Activated CD4-positive, alpha-beta memory T cell treated with anti-CD3 and anti-CD28 coated beads, Interleukin-2, amount 10 ng/mL, durations not matched to agents 7 days and 5 days (primary cell): Measurements from ENCODE around the gene OR6B3. TPM values are rescaled to one million over a fixed set of nuclear protein-coding genes. Genes with fewer than 3 reads are reported as not detected.
A peak's percentile ranks its signal among the peaks of the same experiment; 100 is the strongest.
"Not testable (repeated sequence)": the region's sequence is repeated elsewhere in the genome, so short reads cannot be mapped to it uniquely, and the experiment has no call there.

Experiments used
- CTCF ChIA-PET: fragments of 350-600 bp; sonication (Branson Sonifier 250); formaldehyde crosslinking; loops from one replicate; lab custom pipeline; 2021; ENCODE audit warnings: antibody characterized with exemption, inconsistent platforms; lab: Charles Lee
- POLR2A ChIA-PET: fragments of 350-600 bp; sonication (Branson Sonifier 250); formaldehyde crosslinking; loops from one replicate; lab custom pipeline; 2021; ENCODE audit warnings: antibody characterized with exemption; lab: Charles Lee
- DNase-seq: peaks from one replicate; pipeline ENCODE4 v3.0.0-alpha.2; 2020
- H3K27ac Mint-ChIP-seq: one replicate; pipeline ENCODE4 v1.8.0; 2021; ENCODE audit warnings: mild to moderate bottlenecking, mixed read lengths
- H3K27me3 Mint-ChIP-seq: one replicate; pipeline ENCODE4 v1.8.0; 2021; ENCODE audit warnings: mixed read lengths
- H3K36me3 Mint-ChIP-seq: one replicate; pipeline ENCODE4 v1.8.0; 2021; ENCODE audit warnings: low read depth, mixed read lengths
- H3K4me1 Mint-ChIP-seq: one replicate; pipeline ENCODE4 v1.8.0; 2021; ENCODE audit warnings: mixed read lengths
- H3K4me3 Mint-ChIP-seq: one replicate; pipeline ENCODE4 v1.8.0; 2021; ENCODE audit warnings: mild to moderate bottlenecking, mixed read lengths
- H3K9me3 Mint-ChIP-seq: one replicate; pipeline ENCODE4 v1.8.0; 2021; ENCODE audit warnings: mixed read lengths
- total RNA-seq, 2 experiments: library from RNA; stranded (reverse); gene quantifications; one replicate each; pipeline ENCODE4 v1.2.3, GENCODE V29; 2021

The OR6B3 gene
- total RNA-seq, 2 experiments from 2014 or later: not detected

GRCh38 chr2:240060977-240061591 is 7.8 kb upstream of the OR6B3 start:
- H3K36me3 Mint-ChIP-seq: no peaks in the 10 kb centered on the region

GRCh38 chr2:240056678-240057077 is 3.4 kb upstream of the OR6B3 start:
- POLR2A ChIA-PET: no interaction called here
- DNase-seq: no peak
- no peaks in the 10 kb centered on the region for H3K4me1 Mint-ChIP-seq
- CTCF ChIA-PET: no interaction called here
- H3K27ac Mint-ChIP-seq: no peak overlapping the region
- H3K36me3 Mint-ChIP-seq: no peaks in the 10 kb centered on the region
- no peaks in the 10 kb centered on the region for H3K9me3 Mint-ChIP-seq
- peaks cover 20% of the 10 kb centered on the region for H3K27me3 Mint-ChIP-seq
- no peak overlapping the region for H3K4me3 Mint-ChIP-seq

More at GRCh38 chr2:240060977-240061591, 7.8 kb upstream of the OR6B3 start:
- Mint-ChIP-seq H3K27ac (no peak overlapping the region), H3K4me3 (no peak overlapping the region), H3K27me3 (peaks cover 24% of the 10 kb centered on the region), H3K4me1 (no peaks in the 10 kb centered on the region), H3K9me3 (no peaks in the 10 kb centered on the region)
- ChIA-PET POLR2A (interaction anchor here (0.7 kb wide), 1 partner anchor 59 kb away, joined by 3 read pairs; no protein-coding TSS in a partner anchor), CTCF (interaction anchor here (0.6 to 2.2 kb wide), 12 partner anchors 8 to 182 kb away, joined by 3 to 39 read pairs (median 4); no protein-coding TSS in a partner anchor)
- peak; percentile 43 for DNase-seq

- CTCF ChIA-PET: no interaction called here
- Mint-ChIP-seq H3K27ac (no peak overlapping the region), H3K4me1 (no peaks in the 10 kb centered on the region), H3K36me3 (no peaks in the 10 kb centered on the region), H3K4me3 (no peak overlapping the region), H3K27me3 (peaks cover 17% of the 10 kb centered on the region), H3K9me3 (no peaks in the 10 kb centered on the region)
- POLR2A ChIA-PET: no interaction called here
- no peak for DNase-seq
These were observed 2.0 kb upstream of the OR6B3 start for GRCh38 chr2:240055177-240055917.

GRCh38 chr2:240052524-240052923 is 797 bp downstream of the OR6B3 start:
- Mint-ChIP-seq H3K36me3 (no peaks in the 10 kb centered on the region), H3K27ac (no peak overlapping the region), H3K4me1 (no peaks in the 10 kb centered on the region), H3K4me3 (no peak overlapping the region), H3K27me3 (peaks cover 31% of the 10 kb centered on the region), H3K9me3 (no peaks in the 10 kb centered on the region)
- CTCF ChIA-PET: interaction anchor here (1.1 to 1.5 kb wide), 2 partner anchors 9 to 92 kb away, joined by 6 read pairs; no protein-coding TSS in a partner anchor
- POLR2A ChIA-PET: interaction anchor here (1.2 kb wide), 1 partner anchor 28 kb away, joined by 3 read pairs; the partner anchor contains the start of gene NDUFA10
- DNase-seq: no peak

GRCh38 chr2:240051697-240052096 is 1.6 kb downstream of the OR6B3 start:
- no peaks in the 10 kb centered on the region for H3K36me3 Mint-ChIP-seq

GRCh38 chr2:240050278-240050677 is 3.0 kb downstream of the OR6B3 start:
- CTCF ChIA-PET: no interaction called here
- Mint-ChIP-seq H3K36me3 (no peaks in the 10 kb centered on the region), H3K27ac (no peak overlapping the region), H3K27me3 (peaks cover 32% of the 10 kb centered on the region), H3K4me1 (no peaks in the 10 kb centered on the region), H3K9me3 (no peaks in the 10 kb centered on the region), H3K4me3 (no peak overlapping the region)
- no peak for DNase-seq
- POLR2A ChIA-PET: no interaction called here

More at GRCh38 chr2:240051697-240052096, 1.6 kb downstream of the OR6B3 start:
- POLR2A ChIA-PET: interaction anchor here (1.2 kb wide), 1 partner anchor 27 kb away, joined by 3 read pairs; the partner anchor contains the start of gene NDUFA10
- no peaks in the 10 kb centered on the region for H3K4me1 Mint-ChIP-seq
- no peaks in the 10 kb centered on the region for H3K9me3 Mint-ChIP-seq
- H3K27me3 Mint-ChIP-seq: peaks cover 31% of the 10 kb centered on the region
- H3K27ac Mint-ChIP-seq: no peak overlapping the region
- no peak for DNase-seq
- CTCF ChIA-PET: interaction anchor here (1.1 to 1.5 kb wide), 2 partner anchors 9 to 93 kb away, joined by 6 read pairs; no protein-coding TSS in a partner anchor
- H3K4me3 Mint-ChIP-seq: no peak overlapping the region

GRCh38 chr2:240048237-240048636 is 5.1 kb downstream of the OR6B3 start:
- Mint-ChIP-seq H3K9me3 (no peaks in the 10 kb centered on the region), H3K27me3 (peaks cover 23% of the 10 kb centered on the region), H3K36me3 (no peaks in the 10 kb centered on the region), H3K27ac (no peak overlapping the region), H3K4me3 (no peak overlapping the region), H3K4me1 (no peaks in the 10 kb centered on the region)
- POLR2A ChIA-PET: interaction anchor here (0.9 kb wide), 1 partner anchor 23 kb away, joined by 3 read pairs; the partner anchor contains the start of gene NDUFA10
- CTCF ChIA-PET: no interaction called here
- no peak for DNase-seq

- H3K9me3 Mint-ChIP-seq: no peaks in the 10 kb centered on the region
- no peak for DNase-seq
- H3K4me3 Mint-ChIP-seq: no peak overlapping the region
- peaks cover 20% of the 10 kb centered on the region for H3K27me3 Mint-ChIP-seq
- no peaks in the 10 kb centered on the region for H3K4me1 Mint-ChIP-seq
- ChIA-PET POLR2A (no interaction called here), CTCF (no interaction called here)
- H3K27ac Mint-ChIP-seq: no peak overlapping the region
- no peaks in the 10 kb centered on the region for H3K36me3 Mint-ChIP-seq
These were observed 8.2 kb downstream of the OR6B3 start for GRCh38 chr2:240045098-240045497.

GRCh38 chr2:240044096-240044495 is 9.2 kb downstream of the OR6B3 start:
- DNase-seq, H3K9me3 Mint-ChIP-seq, H3K4me3 Mint-ChIP-seq, H3K36me3 Mint-ChIP-seq, H3K27ac Mint-ChIP-seq, H3K4me1 Mint-ChIP-seq, POLR2A ChIA-PET: not testable (repeated sequence)
- peaks cover 15% of the 10 kb centered on the region for H3K27me3 Mint-ChIP-seq
- CTCF ChIA-PET: interaction anchor here (1.3 kb wide), 1 partner anchor 15 kb away, joined by 3 read pairs; no protein-coding TSS in a partner anchor

- H3K9me3 Mint-ChIP-seq: no peaks in the 10 kb centered on the region
- ChIA-PET CTCF (interaction anchor here (1.3 kb wide), 1 partner anchor 16 kb away, joined by 3 read pairs; no protein-coding TSS in a partner anchor), POLR2A (no interaction called here)
- peaks cover 9% of the 10 kb centered on the region for H3K27me3 Mint-ChIP-seq
- H3K4me1 Mint-ChIP-seq: no peaks in the 10 kb centered on the region
- H3K36me3 Mint-ChIP-seq: no peaks in the 10 kb centered on the region
- H3K4me3 Mint-ChIP-seq: no peak overlapping the region
- no peak for DNase-seq
- no peak overlapping the region for H3K27ac Mint-ChIP-seq
These were observed 9.9 kb downstream of the OR6B3 start for GRCh38 chr2:240043279-240043989.

- H3K36me3 Mint-ChIP-seq: no peaks in the 10 kb centered on the region
- ChIA-PET CTCF (no interaction called here), POLR2A (no interaction called here)
- no peaks in the 10 kb centered on the region for H3K9me3 Mint-ChIP-seq
- H3K27me3 Mint-ChIP-seq: peaks cover 5% of the 10 kb centered on the region
- no peak overlapping the region for H3K4me3 Mint-ChIP-seq
- DNase-seq: no peak
- no peak overlapping the region for H3K27ac Mint-ChIP-seq
- H3K4me1 Mint-ChIP-seq: no peaks in the 10 kb centered on the region
These were observed 10.6 kb downstream of the OR6B3 start for GRCh38 chr2:240042740-240043139.

GRCh38 chr2:240041363-240041762 is 12.0 kb downstream of the OR6B3 start:
- CTCF ChIA-PET: no interaction called here

More at GRCh38 chr2:240041363-240041762, 12.0 kb downstream of the OR6B3 start:
- no peak overlapping the region for H3K27ac Mint-ChIP-seq
- POLR2A ChIA-PET: no interaction called here
- no peaks in the 10 kb centered on the region for H3K36me3 Mint-ChIP-seq
- no peaks in the 10 kb centered on the region for H3K9me3 Mint-ChIP-seq
- H3K4me3 Mint-ChIP-seq: no peak overlapping the region
- peaks cover 12% of the 10 kb centered on the region for H3K27me3 Mint-ChIP-seq
- DNase-seq: no peak
- H3K4me1 Mint-ChIP-seq: no peaks in the 10 kb centered on the region
